ENCODE measurements around the gene ASXL3. TPM values are rescaled to one million over a fixed set of nuclear protein-coding genes. Genes with fewer than 3 reads are reported as not detected.

ASXL3 gene
- total RNA-seq, 1 experiment from 2014 or later = not detected

GRCh38 chr18:33665641-33666040, 87.6 kb downstream of the ASXL3 start (continued):
- TF ChIP-seq ZFX (IDR thresholded peaks at IDR 0.05) = no peak
- TF ChIP-seq JUND (IDR thresholded peaks at IDR 0.05) = no peak

GRCh38 chr18:33666915-33667314, 88.9 kb downstream of the ASXL3 start:
- no peaks in the 10 kb centered on the region for H3K36me3 ChIP-seq (ENCODE audit: control insufficient read depth in 1 of 2, insufficient read depth in 2 of 2, low read length in 2 of 2)
- BruUV-seq (replicated peaks) = no TSS peak
- no peak overlapping the region for H2AFZ ChIP-seq (ENCODE audit: low read depth, low read length, poor library complexity, severe bottlenecking)
- no peak overlapping the region for H3K4me3 ChIP-seq (replicated peaks in 1 of 2; ENCODE audit: low read depth in 1 of 2, low read length in 2 of 2)
- H3K9ac ChIP-seq (ENCODE audit: low read length) = no peak overlapping the region
- no peaks in the 10 kb centered on the region for H4K20me1 ChIP-seq (ENCODE audit: insufficient read depth)
- no peak for DNase-seq (ENCODE audit: low read depth, low spot score)
- TF ChIP-seq YY1 (IDR thresholded peaks at IDR 0.05; ENCODE audit: extremely low read depth, insufficient replicate concordance, low read depth, low read length) = no peak
- no peak for TF ChIP-seq ZBTB33 (IDR thresholded peaks at IDR 0.05; ENCODE audit: extremely low read depth, insufficient replicate concordance, low read length)
- no peak for TF ChIP-seq EZH2 (IDR thresholded peaks at IDR 0.05)
- TF ChIP-seq ATF3 (IDR thresholded peaks at IDR 0.05) = no peak
- TF ChIP-seq SP1 (IDR thresholded peaks at IDR 0.05; ENCODE audit: low read depth) = no peak
- TF ChIP-seq ZFX (IDR thresholded peaks at IDR 0.05) = no peak
- TF ChIP-seq TCF7L2 (IDR thresholded peaks at IDR 0.05; ENCODE audit: borderline replicate concordance, extremely low read depth, insufficient read depth, insufficient read length) = no peak
- TF ChIP-seq POLR2A (IDR thresholded peaks at IDR 0.05; ENCODE audit: borderline replicate concordance, extremely low read depth, insufficient read depth, insufficient read length) = no peak
- no peak for TF ChIP-seq MAX (IDR thresholded peaks at IDR 0.05)
- TF ChIP-seq JUND (IDR thresholded peaks at IDR 0.05) = no peak
- no peak for TF ChIP-seq CTCF (IDR thresholded peaks at IDR 0.05 in 2 of 3, conservative IDR thresholded peaks at IDR 0.05 in 1 of 3; ENCODE audit: borderline replicate concordance in 1 of 3, insufficient read depth in 1 of 3, low read depth in 2 of 3, low read length in 2 of 3)
- TF ChIP-seq EZH2phosphoT487 (IDR thresholded peaks at IDR 0.05; ENCODE audit: borderline replicate concordance) = no peak
- TF ChIP-seq CEBPB (IDR thresholded peaks at IDR 0.05; ENCODE audit: low read depth) = no peak
- no peak for ATAC-seq
- H3K27me3 ChIP-seq (ENCODE audit: insufficient read depth, low read length) = no peaks in the 10 kb centered on the region
- ChIA-PET RAD21 (ENCODE audit: low non-redundant PET in 1 of 2, low total read pairs in 2 of 2, uncharacterized antibody in 2 of 2, unreplicated experiment in 2 of 2) (no interaction called here), POLR2A (no interaction called here), CTCF (no interaction called here)
- H3K79me2 ChIP-seq (ENCODE audit: insufficient read depth, low read length) = no peaks in the 10 kb centered on the region
- H3K9me2 ChIP-seq (ENCODE audit: insufficient read depth) = no peaks in the 10 kb centered on the region
- H3K4me2 ChIP-seq (ENCODE audit: low read length) = no peak overlapping the region
- no peaks in the 10 kb centered on the region for H3K4me1 ChIP-seq (ENCODE audit: control insufficient read depth in 1 of 2, insufficient read depth in 2 of 2, low read length in 2 of 2)
- peaks cover 16 to 28% of the 10 kb centered on the region in 2 experiments; a peak in 3 of 4 replicates for H3K9me3 ChIP-seq (ENCODE audit: control insufficient read depth in 1 of 2, insufficient read depth in 1 of 2, low read depth in 1 of 2, low read length in 2 of 2)
- H3K27ac ChIP-seq (ENCODE audit: low read depth, low read length) = no peak overlapping the region
- intact Hi-C loops (cut with micrococcal nuclease) = no loop called here

All from HCT116 (cell line).